ENCODE measurements around the gene ENTR1.

ENTR1 gene

DNA sequence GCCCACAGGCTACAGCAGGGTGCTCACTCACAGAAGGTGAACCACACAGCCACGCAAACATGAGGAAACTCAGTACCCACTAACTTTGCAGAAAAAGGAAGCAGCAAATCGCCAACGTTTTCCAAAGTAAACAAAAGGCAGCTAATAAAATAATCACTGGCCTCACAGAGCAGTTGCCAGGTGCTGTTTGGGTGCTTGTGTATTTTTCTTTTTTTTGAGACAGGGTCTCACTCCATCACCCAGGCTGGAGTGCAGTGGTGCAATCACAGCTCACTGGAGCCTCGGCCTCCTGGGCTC lies 14.2 kb downstream of the ENTR1 start:
- no peak for DNase-seq (ENCODE audit: low read depth)

DNA sequence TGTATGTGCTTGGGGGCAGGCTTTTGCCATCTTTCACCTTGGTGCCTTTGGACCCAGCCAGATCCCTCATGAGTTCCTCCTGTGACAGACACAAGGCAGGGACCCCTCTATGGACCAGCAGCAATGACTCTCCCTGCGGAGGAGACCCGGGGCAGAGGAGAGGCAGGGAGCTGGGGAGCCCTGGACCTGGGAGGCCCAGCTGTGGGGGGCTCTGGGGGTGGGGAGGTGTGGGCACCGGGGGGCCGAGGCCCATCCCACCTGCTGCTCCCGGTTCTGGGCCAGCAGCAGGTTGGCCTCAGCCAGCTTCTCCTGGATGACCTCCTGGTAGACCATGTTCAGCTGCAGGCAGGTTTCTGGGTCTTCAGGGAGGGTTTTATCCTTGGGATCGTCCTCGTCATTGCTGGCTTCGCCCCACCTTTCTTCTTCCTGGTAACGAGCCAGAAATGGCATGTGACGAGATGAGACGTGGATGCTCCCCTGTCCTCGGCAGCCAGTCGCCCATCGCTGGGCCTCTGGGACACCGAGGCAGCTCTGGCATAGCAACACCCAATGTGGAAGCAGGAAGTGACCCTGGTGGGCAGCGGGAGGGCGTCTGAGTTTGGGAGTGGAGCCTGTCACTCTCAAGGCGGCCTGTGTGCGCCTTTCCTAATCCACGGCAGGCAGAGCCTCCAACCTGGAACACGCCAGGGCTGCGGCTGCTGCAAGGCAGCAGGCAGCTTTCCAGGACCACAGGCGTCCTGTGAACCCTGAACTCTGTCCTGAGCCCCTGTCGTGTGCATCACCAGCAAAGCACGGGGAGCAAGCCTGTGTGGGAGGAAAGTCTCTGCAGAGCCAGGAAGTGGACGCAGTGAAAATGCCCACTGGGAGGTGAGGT lies 14.8 kb downstream of the ENTR1 start:
- DNase-seq (ENCODE audit: low read depth) = no peak

DNA sequence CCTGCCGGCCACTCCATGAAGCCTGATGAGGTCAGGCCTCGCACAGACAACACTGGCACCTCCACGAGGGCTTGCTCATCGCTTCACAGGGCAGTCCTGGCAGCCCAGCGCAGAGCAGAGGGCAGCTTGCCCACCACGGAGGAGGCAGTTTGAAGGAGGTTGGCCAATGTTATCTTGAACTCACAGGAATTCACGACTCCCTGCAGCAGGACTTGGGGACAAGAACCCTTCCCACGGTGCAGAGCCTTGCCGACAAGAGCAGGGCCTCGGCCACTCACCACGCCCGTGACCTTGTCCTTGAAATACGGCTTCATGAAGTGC lies 15.4 kb downstream of the ENTR1 start:
- DNase-seq (ENCODE audit: low read depth) = no peak

DNA sequence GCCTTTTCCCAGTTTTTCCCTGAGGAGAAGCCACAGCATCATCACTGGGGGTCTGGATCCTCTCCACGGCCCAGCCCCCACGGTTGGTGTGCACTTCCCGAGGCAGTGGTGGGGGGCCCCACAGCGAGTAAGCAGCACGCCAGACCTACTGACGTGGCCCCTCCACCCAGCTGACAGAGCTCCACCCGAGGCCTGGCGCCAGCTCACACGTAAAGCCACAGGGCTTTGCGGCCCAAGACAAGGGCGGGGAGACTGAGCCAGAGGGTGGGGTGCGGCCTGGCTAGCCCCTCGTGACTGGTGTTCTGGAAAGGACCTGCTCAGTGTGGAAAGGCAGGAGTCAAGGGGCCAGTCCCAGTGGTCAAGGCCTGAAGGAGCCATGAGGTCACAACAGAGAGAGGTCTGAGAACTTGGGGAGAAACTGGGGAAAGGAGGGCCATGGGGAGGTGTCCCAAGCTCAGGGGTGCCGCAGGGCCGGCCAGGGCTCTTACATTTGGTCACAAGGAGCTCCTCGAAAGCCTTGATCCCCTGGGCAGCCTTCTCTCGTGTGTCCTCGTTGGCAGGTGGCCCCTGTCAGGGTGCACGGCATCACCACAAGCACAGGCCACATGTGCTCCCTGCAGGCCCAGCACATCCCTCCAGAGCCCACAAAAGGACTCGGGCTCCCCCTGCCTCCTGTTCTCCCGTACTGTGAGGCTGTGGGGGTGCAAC lies 15.9 kb downstream of the ENTR1 start:
- no peak for DNase-seq (ENCODE audit: low read depth)

DNA sequence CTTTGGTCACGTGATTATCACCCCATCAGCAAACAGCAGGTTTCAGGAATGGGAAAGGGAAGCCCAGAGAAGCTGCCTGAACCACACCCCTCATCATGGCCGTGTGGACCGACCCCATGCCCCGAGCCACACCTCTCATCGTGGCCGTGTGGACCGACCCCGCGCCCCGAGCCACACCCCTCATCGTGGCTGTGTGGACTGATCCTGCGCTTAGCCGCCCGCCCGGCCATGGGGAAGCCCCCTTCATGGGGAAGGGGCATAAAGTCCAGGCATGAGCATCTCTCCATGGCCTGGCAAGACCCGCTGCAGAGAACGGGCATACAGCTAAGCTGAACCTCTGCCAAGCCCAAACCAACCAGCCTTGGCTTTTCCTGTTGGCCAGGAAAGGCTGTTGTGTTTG lies 16.9 kb downstream of the ENTR1 start:
- DNase-seq (ENCODE audit: low read depth) = no peak

DNA sequence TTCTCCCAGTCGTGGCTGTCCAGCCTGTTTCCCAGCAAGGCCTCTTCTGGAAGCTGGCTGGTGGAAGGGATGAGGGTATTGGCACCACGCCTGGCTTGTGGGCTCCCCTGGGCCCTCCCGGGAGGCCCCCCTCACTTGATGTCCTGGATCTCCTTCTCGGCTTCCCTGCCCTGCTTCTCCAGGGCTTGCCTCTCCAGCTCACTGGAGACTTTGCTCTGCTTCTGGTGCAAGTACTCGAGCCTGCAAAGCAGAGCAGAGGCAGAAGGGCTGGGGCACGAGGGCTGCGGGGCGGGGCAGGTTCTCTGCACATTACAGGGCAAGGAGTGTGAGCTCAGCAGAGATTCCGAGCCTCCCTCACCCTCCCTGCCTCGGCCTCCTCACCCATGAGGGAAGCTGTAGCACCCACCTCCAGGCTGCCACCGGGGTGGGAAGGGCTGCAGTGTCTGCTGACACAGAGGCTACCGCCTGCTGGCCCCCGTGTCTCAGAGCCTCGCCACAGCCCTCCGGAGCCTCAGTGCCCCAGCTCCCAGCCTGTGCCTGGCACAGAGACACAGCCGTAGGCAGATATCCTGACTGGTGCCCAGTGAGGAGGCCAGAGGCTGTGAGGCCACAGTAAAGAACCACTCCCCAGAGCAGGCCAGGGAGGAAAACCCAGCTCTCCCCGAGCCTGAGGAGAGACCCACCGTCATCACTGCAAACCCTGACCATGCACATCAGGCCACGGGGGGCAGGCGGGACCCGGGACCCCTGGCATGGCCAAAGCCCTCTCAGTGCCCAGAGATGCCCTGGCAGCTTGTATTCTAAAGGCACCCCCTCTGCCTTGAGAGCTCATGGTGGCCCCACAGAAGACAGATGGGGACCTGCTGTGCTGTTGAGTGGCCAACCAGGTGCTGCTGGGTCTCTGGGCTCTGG lies 17.6 kb downstream of the ENTR1 start:
- DNase-seq (ENCODE audit: low read depth) = no peak

DNA sequence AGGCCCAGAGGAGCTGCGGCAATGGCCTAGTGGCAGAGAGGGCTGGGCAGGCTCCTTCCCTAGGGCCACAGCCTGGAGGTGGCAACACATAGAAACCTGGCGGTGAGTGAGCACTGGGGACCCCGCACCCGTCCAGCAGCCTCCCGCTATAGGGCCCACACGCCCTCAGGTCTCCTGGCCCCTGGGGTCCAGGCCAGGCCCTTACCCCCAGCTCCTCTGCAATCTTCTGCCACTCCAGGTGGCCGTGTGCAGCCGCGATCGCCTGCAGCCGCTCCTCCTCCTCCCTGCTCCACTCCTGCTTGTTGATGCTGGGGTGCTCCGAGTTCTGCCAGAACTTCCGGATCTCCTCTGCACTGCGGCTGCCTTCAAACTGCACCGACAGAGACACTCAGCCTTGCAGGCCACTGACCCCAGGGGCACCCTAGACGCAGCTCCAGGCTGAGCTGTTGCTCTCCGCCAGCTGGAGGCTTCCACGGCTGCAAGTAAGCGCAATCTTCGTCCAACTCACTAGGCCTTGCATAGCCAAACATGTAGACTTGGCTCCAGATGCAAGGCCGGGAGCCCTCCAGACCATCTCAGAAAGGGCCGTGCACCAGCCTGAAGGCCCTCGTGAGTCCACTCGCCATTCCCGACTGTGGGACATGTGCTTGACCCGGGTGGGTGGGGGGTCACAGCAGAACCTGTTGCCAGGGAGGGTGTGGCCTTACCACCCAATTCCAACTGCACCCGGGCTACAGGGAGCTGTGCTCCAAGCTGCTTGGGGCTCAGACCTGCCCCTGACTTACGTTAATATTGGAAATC lies 18.5 kb downstream of the ENTR1 start:
- no peak for DNase-seq (ENCODE audit: low read depth)

DNA sequence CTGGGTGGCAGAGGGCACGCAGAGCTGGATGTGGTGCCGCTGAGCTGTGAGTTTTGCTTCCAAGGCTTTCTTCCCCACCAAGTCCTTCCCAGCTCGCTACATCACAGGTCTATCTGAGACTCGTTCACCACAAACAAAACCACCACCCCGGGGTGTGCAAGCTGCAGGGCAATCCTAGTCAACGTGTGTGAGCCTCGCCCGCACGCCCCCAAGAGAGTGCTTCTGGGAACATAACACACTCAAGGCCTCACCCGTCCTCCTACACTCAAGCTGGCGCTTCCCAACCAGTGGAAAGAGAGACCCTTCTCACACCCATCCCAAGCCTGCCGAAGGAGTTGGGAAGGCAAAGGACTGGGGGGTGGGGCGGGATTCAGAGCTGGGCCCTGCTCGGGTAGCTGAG lies 21.0 kb downstream of the ENTR1 start:
- no peak for DNase-seq (ENCODE audit: low read depth)

DNA sequence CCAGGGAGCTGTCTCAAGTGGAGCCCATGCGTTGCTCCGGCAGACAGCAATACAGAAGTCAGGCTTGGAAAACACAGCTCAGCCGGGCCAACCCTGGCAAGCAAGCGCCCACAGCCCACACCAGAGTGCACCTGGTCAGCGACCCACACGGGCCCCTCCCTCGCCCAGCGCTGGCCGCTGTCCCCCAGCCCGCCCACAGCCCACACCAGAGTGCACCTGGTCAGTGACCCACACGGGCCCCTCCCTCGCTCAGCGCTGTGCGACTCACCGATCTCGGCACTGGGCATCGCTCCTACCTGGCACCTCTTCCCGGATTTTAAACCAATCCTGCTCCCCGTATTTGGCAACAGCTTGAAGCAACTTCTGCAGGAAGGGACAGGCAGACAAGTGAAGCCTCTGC lies 23.2 kb downstream of the ENTR1 start:
- DNase-seq (ENCODE audit: low read depth) = no peak

DNA sequence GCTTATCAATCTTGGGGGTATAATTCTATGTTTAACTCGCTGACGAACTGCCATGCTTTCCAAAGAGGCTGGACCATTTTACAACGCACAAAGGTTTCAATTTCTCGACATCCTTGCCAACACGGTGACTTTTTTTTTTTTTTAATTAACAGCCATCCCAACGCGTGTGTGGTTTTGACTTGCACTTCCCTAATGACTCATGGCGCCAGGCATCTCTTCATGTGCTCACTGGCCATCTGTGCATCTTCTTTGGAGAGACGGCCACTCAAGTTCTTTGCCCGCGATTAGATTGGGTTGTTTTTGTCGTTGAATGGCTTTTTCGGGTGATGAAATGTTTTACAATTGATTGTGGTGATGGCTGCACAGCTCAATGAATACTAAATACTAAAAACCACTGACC lies 24.4 kb downstream of the ENTR1 start:
- DNase-seq (ENCODE audit: low read depth) = no peak

DNA sequence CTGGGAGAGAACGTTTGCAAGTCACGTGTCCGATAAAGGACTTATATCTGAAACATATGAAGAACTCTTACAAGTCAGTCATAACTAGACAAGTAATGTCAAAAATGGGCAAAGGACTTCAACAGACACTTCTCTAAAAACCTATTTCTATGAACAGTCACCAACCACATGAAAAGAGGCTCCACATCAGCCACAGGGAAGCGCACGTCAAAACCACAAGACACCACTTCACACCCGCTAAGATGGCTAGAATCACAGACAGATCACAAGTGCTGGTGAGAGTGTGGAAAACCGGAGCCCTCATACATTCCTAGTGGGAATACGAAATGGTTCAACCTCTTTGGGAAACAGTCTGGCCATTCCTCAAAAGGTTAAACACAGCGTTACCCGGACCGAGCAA lies 25.4 kb downstream of the ENTR1 start:
- no peak for DNase-seq (ENCODE audit: low read depth)

DNA sequence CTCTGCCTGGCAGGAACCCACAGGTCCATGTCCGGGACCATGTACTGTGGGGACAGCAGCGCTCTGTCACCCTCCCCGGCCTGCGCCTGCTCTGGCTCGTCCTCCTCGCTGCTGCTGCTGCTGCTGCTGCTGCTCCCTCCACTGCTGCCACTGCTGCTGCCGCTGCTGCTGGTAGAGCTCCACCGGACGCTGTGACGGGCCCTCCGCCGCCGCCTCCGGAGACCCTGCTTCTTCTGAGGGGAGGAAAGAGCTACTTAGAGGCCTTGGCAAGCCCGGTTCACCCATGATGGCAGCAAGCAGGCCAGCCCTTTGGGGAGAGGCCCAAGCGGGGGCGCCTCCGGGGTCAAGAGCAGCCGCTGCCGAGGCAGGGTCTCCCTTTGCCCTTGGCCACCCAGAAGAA lies 27.0 kb downstream of the ENTR1 start:
- DNase-seq (ENCODE audit: low read depth) = no peak

DNA sequence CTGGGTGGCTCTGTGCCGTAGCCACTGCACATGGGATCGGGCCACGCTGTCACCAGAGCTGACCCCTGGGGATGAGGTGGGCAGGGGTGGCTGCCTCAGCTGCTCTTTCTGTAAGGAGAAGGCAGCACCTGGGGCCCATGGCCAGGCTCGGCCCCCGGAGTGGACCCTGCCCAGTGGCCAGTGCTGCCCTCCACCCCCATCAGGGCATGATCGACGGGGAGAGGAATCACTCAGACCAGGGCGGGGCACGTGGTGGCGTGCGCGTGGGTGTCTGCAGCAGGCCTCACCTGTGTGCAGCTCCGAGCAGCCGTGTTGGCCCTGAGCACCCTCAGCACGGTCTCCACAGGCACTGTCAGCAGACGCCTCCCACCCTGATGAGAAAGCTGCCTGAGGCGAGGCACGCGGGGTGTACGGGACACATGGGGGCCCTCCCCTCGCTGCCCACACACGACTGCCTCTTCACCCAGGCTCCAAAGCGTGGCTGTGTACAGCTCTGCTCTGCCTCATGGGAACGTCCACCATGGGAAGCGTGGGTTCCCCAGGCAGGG lies 28.4 kb downstream of the ENTR1 start:
- DNase-seq (ENCODE audit: low read depth) = no peak

DNA sequence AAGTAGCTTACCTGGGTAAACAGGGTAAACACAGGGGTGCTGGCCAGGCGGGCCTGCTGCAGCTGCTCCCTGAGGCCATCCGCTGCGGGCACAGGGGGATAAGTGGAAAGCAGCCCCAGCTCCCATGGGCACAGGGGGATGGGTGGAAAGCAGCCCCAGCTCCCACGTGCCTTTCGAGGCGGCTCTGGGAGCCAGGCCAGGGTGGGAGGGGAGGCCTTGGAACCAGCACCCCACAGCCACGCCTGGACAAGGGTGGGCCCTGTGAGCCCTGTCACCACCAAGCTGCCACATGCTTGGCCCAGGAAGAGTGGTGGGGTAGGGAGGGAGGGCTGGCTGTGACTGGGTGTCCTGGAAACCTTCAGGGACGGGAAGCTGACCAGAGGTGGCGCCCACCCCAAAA lies 29.1 kb downstream of the ENTR1 start:
- no peak for DNase-seq (ENCODE audit: low read depth)

DNA sequence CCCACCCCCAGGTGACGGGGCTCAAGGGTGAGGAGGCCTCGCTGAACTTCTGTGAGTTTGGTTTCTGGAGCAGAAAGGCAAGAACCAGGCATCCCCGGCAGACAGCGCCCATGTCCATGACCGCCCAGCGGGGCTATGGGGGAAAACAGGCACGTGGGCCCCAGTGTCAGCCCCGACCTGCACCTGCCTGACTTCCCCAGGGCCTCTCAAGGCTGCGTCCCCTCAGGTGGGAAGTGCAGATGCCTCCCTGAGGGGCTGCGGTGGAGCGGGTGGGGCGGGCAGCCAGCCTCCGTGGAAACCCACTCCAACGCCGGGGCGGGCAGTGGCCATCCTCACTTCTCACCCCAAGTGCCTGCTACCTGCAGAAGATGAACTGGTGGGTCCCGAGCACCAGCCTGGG lies 30.0 kb downstream of the ENTR1 start:
- no peak for DNase-seq (ENCODE audit: low read depth)

DNA sequence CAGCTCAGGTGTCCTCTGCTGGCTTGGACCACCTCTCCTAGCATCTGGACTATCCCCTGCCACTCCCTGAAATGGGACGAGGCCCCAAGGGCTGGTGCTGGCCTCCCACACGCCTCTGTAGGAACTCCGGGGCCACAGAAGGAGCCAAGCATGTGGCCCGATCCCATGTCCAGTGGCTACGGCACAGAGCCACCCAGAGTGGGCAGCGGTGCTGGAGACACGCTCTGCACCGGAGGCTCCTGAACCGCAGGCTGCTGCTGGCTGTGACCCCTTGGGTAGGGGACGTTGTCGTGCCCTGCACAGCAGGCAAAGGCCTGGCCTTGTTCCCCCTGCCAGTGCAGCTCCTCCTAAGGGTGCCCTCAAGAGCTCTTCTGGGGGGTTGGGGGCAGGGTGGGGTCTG lies 30.5 kb downstream of the ENTR1 start:
- no peak for DNase-seq (ENCODE audit: low read depth)

DNA sequence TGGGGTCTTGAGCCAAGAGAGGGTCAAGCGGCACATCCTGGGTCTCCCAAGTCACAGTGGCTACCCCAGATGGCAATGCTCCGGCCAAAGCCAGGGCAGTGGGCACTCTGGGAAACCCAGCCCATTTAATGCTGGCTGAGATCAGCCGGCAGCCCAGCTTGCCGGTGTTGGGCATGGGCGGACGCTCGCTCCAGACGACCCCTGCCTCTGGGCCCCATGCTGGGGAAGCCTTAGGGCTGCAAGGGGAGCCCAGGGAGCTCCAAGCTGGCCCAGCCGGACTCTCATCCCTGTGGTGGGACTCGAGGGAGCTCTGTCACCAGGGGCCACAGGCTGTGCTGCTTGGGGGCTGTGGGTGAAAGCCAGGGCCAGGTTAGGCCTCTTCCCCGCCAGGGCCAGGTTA lies 31.0 kb downstream of the ENTR1 start:
- no peak for DNase-seq (ENCODE audit: low read depth)

DNA sequence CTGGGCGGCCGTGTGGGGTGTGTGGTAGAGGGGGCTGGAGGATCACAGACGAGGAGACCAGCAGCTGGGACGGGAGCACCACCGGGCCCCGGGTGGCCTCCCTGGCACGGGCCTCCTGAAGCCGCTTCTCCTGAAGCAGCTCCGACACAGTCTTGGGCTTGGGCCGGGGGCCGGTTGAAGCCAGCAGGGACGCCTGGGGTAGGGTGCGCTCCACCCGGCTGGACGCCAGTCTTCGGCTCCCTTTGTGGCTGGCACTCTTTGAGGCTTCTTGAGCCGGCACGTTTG lies 31.5 kb downstream of the ENTR1 start:
- no peak for DNase-seq (ENCODE audit: low read depth)

DNA sequence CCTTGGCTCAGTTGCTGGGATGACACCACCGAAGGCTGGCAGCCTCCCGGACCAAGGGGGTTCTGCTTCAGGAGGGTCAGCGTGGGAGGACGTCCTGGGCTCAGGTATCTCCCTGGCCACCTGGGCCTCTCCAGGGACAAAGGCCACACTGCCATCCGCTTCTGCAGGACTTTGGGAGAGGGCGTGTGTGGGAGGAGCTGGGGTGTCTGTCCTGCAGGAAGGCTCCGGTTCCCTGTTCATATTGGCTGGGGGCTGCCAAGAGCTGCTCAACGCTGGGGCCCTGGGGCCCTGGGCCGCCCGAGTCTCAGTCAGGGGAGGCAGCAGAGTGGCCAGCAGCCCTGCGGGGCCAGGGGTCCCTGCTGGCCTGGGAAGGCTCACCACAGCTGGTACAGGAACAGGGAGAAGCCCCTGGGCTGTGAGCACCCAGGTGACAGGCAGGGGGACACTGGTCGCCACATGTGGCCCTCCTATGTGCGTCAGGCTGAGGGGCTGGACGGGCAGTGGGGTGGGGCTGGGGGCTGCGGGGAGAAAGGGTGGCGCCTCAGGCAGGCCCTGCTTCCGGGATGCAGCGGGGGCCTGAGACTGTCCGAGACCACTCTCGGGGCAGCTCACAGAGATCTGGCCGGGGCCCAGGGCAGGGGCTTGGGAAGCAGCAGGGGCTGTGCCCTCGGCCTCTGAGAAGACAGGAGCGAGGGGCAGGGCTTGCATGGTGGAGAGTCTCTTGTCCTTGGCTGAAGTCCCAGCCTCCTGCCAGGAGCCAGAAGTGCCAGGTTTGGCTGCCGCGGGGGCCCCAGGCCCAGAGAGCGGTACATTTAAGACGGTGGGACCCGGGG lies 32.0 kb downstream of the ENTR1 start:
- no peak for DNase-seq (ENCODE audit: low read depth)

DNA sequence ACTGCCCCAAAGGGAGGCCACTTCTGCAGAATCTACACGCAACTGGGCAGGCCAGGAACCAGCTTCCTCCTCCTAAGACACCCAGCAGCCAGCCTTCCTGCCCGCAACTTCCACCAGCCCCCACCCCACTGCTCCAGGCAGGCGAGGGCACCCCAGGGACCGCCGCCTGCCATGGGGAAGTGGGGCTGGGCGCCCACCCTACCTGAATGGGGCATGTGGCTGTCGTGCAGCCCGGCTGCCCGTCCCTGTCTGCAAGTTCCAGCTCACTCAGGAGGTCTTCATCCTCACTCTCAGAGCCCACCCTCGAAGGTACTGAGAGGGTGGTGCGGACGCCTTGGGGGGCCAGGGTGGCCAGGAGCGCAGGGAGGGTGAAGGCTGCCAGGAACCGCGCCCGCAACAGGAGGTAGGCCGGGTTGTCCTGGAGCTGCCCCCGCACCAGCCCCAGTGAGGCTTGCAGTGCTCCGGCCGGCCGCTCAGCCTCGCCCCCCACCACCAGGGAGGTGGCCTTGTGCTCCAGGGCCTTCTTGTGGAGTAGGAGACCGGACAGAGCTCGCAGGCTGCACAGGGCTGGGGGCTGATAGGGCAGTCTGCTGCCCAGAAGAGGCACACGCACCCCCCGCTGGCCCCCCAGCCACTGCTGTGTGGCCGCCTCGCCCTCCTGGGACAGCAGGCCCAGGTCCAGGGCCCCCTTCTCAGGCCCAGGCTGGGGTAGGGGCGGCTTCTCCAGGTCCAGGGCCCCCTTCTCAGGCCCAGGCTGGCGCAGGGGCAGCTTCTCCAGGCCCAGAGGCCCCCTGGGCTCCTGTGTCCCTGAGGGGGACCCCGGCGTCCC lies 32.9 kb downstream of the ENTR1 start:
- DNase-seq (ENCODE audit: low read depth) = no peak

Data from stimulated activated CD8-positive, alpha-beta memory T cell treated with anti-CD3 and anti-CD28 coated beads, Interleukin-15, amount 100 ng/mL, for 1 hour (primary cell).